CD14-positive monocyte (primary cell): Measurements from ENCODE around the gene DUOXA1. TPM values are rescaled to one million over a fixed set of nuclear protein-coding genes. Genes with fewer than 3 reads are reported as not detected.
"Not testable (repeated sequence)": the region's sequence is repeated elsewhere in the genome, so short reads cannot be mapped to it uniquely, and the experiment has no call there.

Experiments used
- DNase-seq, 3 donors: peaks; one replicate each; pipeline ENCODE4 v3.0.0-alpha.2; 2011 to 2022
- H2AFZ ChIP-seq: 2 replicates; pipeline ENCODE4 v1.6.0; 2012; ENCODE audit warnings: mild to moderate bottlenecking, low read depth, low read length, inconsistent platforms; ENCODE audit not compliant: insufficient read depth, poor library complexity, severe bottlenecking
- H3K27ac ChIP-seq, 2 donors: 1 replicate in 1 of 2; 2 replicates in 1 of 2; pipeline ENCODE4 v1.5.1; 2012 to 2013; ENCODE audit warnings: low read length in 2 of 2, control low read depth in 1 of 2, inconsistent platforms in 1 of 2, low read depth in 1 of 2, mild to moderate bottlenecking in 1 of 2
- H3K27me3 ChIP-seq, 2 donors: one replicate each; pipeline versions ENCODE4 v1.6.0 to v1.6.1; 2011 to 2013; ENCODE audit warnings: low read length in 2 of 2; ENCODE audit not compliant: control insufficient read depth in 2 of 2, insufficient read depth in 2 of 2
- H3K36me3 ChIP-seq, 2 donors: replicated peaks in 1 of 2; 1 replicate in 1 of 2; 2 replicates in 1 of 2; pipeline versions ENCODE4 v1.5.1 to v1.6.1; 2012 to 2013; ENCODE audit warnings: low read length in 2 of 2, control low read depth in 1 of 2, inconsistent platforms in 1 of 2, mild to moderate bottlenecking in 1 of 2; ENCODE audit not compliant: insufficient read depth in 2 of 2, control insufficient read depth in 1 of 2
- H3K4me1 ChIP-seq, 2 donors: 1 replicate in 1 of 2; 2 replicates in 1 of 2; pipeline versions ENCODE4 v1.5.1 to v1.6.1; 2012 to 2013; ENCODE audit warnings: low read length in 2 of 2, control low read depth in 1 of 2, inconsistent platforms in 1 of 2, mild to moderate bottlenecking in 1 of 2, moderate library complexity in 1 of 2; ENCODE audit not compliant: insufficient read depth in 2 of 2, control insufficient read depth in 1 of 2
- H3K4me2 ChIP-seq: replicated peaks from 2 replicates; pipeline ENCODE3; 2012; ENCODE audit warnings: low read length, moderate library complexity, mild to moderate bottlenecking; ENCODE audit not compliant: poor library complexity, severe bottlenecking; ENCODE audit errors: extremely low read depth
- H3K4me3 ChIP-seq, 3 experiments: fragments of 200-600 bp in 1 of 3; sonication (generic) in 1 of 3; replicated peaks in 1 of 3; 1 replicate in 2 of 3; 2 replicates in 1 of 3; pipeline ENCODE4 v1.5.1; 2011 to 2013; ENCODE audit warnings: low read length in 3 of 3, mild to moderate bottlenecking in 3 of 3, control low read depth in 2 of 3, low read depth in 2 of 3, inconsistent platforms in 1 of 3, moderate library complexity in 1 of 3
- H3K79me2 ChIP-seq: 2 replicates; pipeline ENCODE4 v1.6.0; 2012; ENCODE audit warnings: mild to moderate bottlenecking, control low read depth, inconsistent platforms, low read length, moderate library complexity; ENCODE audit not compliant: insufficient read depth
- H3K9ac ChIP-seq: 2 replicates; pipeline ENCODE4 v1.6.0; 2017; ENCODE audit warnings: low read length, mild to moderate bottlenecking; ENCODE audit not compliant: insufficient read depth, poor library complexity, severe bottlenecking
- H3K9me3 ChIP-seq, 2 donors: replicated peaks in 1 of 2; 1 replicate in 1 of 2; 2 replicates in 1 of 2; pipeline versions ENCODE4 v1.5.1 to v1.6.1; 2012 to 2013; ENCODE audit warnings: low read length in 2 of 2, control low read depth in 1 of 2; ENCODE audit not compliant: control insufficient read depth in 1 of 2, insufficient read depth in 1 of 2
- H4K20me1 ChIP-seq: 2 replicates; pipeline ENCODE4 v1.6.0; 2012; ENCODE audit warnings: mild to moderate bottlenecking, low read length, control low read depth, moderate library complexity; ENCODE audit not compliant: insufficient read depth
- H3K27ac Mint-ChIP-seq, 7 donors: one replicate each; pipeline ENCODE4 v1.8.0; 2020; ENCODE audit warnings: mild to moderate bottlenecking in 7 of 7, mixed read lengths in 7 of 7, moderate library complexity in 6 of 7, inconsistent platforms in 2 of 7
- H3K27me3 Mint-ChIP-seq, 3 donors: one replicate each; pipeline ENCODE4 v1.8.0; 2021 to 2022; ENCODE audit warnings: low read depth in 3 of 3, mild to moderate bottlenecking in 3 of 3, mixed read lengths in 3 of 3, moderate library complexity in 3 of 3, inconsistent platforms in 1 of 3
- H3K36me3 Mint-ChIP-seq, 2 donors: one replicate each; pipeline ENCODE4 v1.8.0; 2020; ENCODE audit warnings: mixed read lengths in 2 of 2, inconsistent platforms in 1 of 2, mild to moderate bottlenecking in 1 of 2
- H3K4me1 Mint-ChIP-seq: one replicate; pipeline ENCODE4 v1.8.0; 2020; ENCODE audit warnings: mild to moderate bottlenecking, mixed read lengths
- H3K4me3 Mint-ChIP-seq, 2 donors: one replicate each; pipeline ENCODE4 v1.8.0; 2020; ENCODE audit warnings: mild to moderate bottlenecking in 2 of 2, mixed read lengths in 2 of 2, moderate library complexity in 1 of 2
- H3K9me3 Mint-ChIP-seq, 7 donors: one replicate each; pipeline ENCODE4 v1.8.0; 2020 to 2022; ENCODE audit warnings: mixed read lengths in 7 of 7, mild to moderate bottlenecking in 6 of 7, moderate library complexity in 6 of 7, inconsistent platforms in 2 of 7
- WGBS: methylation state at CpG from one replicate; pipeline ENCODE4 v1.1.5; 2013; ENCODE audit warnings: missing lambda C conversion rate; ENCODE audit not compliant: insufficient coverage; 5-methylcytosine and 5-hydroxymethylcytosine counted together
- intact Hi-C, 2 donors: fragments of 100-400 bp; cut with micrococcal nuclease; formaldehyde crosslinking; loops; one replicate each; pipeline versions ENCODE4 v1.15.0 to v1.15.1; 2023
- polyA plus RNA-seq, 3 donors: library from polyadenylated mRNA; depleted of rRNA in 1 of 3; unstranded in 2 of 3; stranded (reverse) in 1 of 3; fragments of 300-500 nt in 2 of 3; fragments of >200 nt in 1 of 3; fragmentation: Illumina TruSeq in 2 of 3; gene quantifications; 1 replicate in 2 of 3; 2 replicates in 1 of 3; pipeline ENCODE4 v1.2.3, GENCODE V29; 2012 to 2021

The DUOXA1 gene
- polyA plus RNA-seq, 3 donors, result not detected

- intact Hi-C loops, H3K4me3 Mint-ChIP-seq, H3K36me3 ChIP-seq, H3K27me3 Mint-ChIP-seq, H3K4me1 Mint-ChIP-seq, H3K79me2 ChIP-seq, H3K36me3 Mint-ChIP-seq, DNase-seq, H3K4me1 ChIP-seq, H4K20me1 ChIP-seq, H3K27ac ChIP-seq, H3K4me3 ChIP-seq, H2AFZ ChIP-seq, H3K27me3 ChIP-seq, H3K9me3 ChIP-seq, H3K4me2 ChIP-seq, H3K9ac ChIP-seq, H3K9me3 Mint-ChIP-seq, H3K27ac Mint-ChIP-seq: not testable (repeated sequence)
- 83% methylated on average over 1 of the region's 3 CpGs for WGBS
Measured at GRCh38 chr15:45080593-45080992, 49.1 kb downstream of the DUOXA1 start.

GRCh38 chr15:45079628-45080246 lies 49.9 kb downstream of the DUOXA1 start:
- H3K36me3 Mint-ChIP-seq, H3K36me3 ChIP-seq, H3K27ac ChIP-seq, H3K9me3 Mint-ChIP-seq, H3K27me3 Mint-ChIP-seq, intact Hi-C loops, H2AFZ ChIP-seq, DNase-seq, H3K27me3 ChIP-seq, H3K4me3 Mint-ChIP-seq, H3K79me2 ChIP-seq, H3K4me1 ChIP-seq, H3K4me3 ChIP-seq, H3K4me1 Mint-ChIP-seq, H3K4me2 ChIP-seq, H3K9ac ChIP-seq, H4K20me1 ChIP-seq, H3K9me3 ChIP-seq: not testable (repeated sequence)
- WGBS, result 100% methylated on average over 1 of the region's 5 CpGs
- H3K27ac Mint-ChIP-seq, result peak overlapping the region in 1 of 7 donors; percentile 18

GRCh38 chr15:45079201-45079600 lies 50.5 kb downstream of the DUOXA1 start:
- H3K4me3 Mint-ChIP-seq, H3K36me3 ChIP-seq, H3K27me3 Mint-ChIP-seq, H3K4me1 ChIP-seq, DNase-seq, H3K27me3 ChIP-seq, H3K9me3 ChIP-seq, H3K79me2 ChIP-seq, H4K20me1 ChIP-seq, H3K27ac Mint-ChIP-seq, H3K9ac ChIP-seq, intact Hi-C loops, H3K9me3 Mint-ChIP-seq, H3K4me2 ChIP-seq, H3K36me3 Mint-ChIP-seq, H3K4me1 Mint-ChIP-seq, H3K4me3 ChIP-seq, H2AFZ ChIP-seq, H3K27ac ChIP-seq: not testable (repeated sequence)
- WGBS, result 100% methylated on average over 1 of the region's 5 CpGs

DNA sequence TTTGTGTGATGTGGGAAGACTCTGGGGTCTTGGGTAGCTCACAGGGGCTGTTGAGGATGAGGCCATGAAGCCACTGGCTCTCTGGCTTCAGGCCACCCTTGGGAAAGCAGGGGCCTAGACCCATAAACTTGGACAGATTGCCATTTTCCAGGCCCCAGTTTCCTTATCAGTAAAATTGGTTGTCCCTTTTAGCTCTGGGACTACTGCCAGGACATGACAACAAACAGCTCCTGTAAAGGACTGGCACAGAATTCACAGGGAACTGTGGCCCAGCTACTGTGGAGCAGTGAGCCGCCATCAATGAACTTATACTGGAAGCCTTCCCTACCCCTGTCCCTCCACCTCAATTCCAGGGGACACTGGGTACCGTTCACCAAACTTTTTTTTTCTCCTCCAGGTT lies 52.3 kb downstream of the DUOXA1 start:
- peak overlapping the region in 2 of 7 donors; percentile 9 to 18 for H3K27ac Mint-ChIP-seq
- H3K27me3 Mint-ChIP-seq, H3K4me3 ChIP-seq, H3K79me2 ChIP-seq, DNase-seq, H3K4me1 ChIP-seq, H3K9ac ChIP-seq, H3K4me2 ChIP-seq, H3K9me3 ChIP-seq, H3K36me3 Mint-ChIP-seq, H3K36me3 ChIP-seq, H3K4me1 Mint-ChIP-seq, intact Hi-C loops, H3K27ac ChIP-seq, H4K20me1 ChIP-seq, H2AFZ ChIP-seq, H3K9me3 Mint-ChIP-seq, H3K4me3 Mint-ChIP-seq, H3K27me3 ChIP-seq: not testable (repeated sequence)
- WGBS, result no CpG with 5 or more reads among the region's 2 CpGs
